GM10266 (cell line): ENCODE results near the gene ST14.

Experiments used
- DNase-seq: peaks from one replicate; pipeline ENCODE4 v3.0.0; 2012; ENCODE audit errors: extremely low spot score
- CTCF ChIP-seq: IDR thresholded peaks from 2 replicates; pipeline ENCODE4 v1.5.1; 2012; ENCODE audit warnings: mild to moderate bottlenecking, low read depth; ENCODE audit not compliant: control insufficient read depth, insufficient read depth; ENCODE audit errors: missing control alignments

Gene ST14

GRCh38 chr11:130174642-130175041 is 15.1 kb downstream of the ST14 start:
- no peak for TF ChIP-seq CTCF
- no peak for DNase-seq

DNA sequence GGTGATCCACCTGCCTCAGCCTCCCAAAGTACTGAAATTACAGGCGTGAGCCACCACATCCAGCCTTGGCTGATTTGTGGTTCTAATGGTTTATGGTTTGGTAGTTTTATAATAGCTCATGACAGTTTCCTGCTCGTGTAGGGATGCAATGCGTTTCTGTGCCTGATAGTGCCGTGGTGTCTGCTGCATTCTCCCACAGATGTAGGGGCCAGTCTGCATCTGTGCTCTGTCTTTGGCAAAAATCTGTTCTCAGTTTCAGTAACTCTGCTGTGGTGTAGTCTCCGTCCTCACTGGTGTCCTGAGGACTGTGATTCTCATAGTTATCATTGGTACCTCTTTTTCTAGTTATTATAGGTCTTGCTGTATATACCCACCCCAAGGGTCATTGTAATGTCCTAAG is 16.3 kb downstream of the ST14 start:
- no peak for DNase-seq
- no peak for TF ChIP-seq CTCF

DNA sequence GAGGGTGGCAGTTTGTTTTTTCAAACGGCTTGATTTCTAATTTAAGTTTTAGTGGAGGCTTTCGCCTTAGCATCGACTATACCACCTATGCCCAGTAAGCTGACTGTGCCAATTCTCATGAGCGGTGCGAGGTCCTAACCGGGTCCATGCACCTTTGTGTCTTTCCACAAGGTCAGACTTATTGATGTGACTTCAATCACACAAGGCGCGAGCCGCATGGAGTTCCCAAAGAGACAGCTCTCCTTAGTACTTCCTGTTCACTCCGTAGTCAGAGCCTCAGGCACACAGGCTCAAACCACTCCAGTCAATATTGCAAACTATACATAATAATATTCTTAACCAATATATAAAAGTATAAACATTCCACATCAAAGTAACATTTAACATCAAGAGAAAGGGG is 18.2 kb downstream of the ST14 start:
- DNase-seq, result no peak
- TF ChIP-seq CTCF, result no peak

DNA sequence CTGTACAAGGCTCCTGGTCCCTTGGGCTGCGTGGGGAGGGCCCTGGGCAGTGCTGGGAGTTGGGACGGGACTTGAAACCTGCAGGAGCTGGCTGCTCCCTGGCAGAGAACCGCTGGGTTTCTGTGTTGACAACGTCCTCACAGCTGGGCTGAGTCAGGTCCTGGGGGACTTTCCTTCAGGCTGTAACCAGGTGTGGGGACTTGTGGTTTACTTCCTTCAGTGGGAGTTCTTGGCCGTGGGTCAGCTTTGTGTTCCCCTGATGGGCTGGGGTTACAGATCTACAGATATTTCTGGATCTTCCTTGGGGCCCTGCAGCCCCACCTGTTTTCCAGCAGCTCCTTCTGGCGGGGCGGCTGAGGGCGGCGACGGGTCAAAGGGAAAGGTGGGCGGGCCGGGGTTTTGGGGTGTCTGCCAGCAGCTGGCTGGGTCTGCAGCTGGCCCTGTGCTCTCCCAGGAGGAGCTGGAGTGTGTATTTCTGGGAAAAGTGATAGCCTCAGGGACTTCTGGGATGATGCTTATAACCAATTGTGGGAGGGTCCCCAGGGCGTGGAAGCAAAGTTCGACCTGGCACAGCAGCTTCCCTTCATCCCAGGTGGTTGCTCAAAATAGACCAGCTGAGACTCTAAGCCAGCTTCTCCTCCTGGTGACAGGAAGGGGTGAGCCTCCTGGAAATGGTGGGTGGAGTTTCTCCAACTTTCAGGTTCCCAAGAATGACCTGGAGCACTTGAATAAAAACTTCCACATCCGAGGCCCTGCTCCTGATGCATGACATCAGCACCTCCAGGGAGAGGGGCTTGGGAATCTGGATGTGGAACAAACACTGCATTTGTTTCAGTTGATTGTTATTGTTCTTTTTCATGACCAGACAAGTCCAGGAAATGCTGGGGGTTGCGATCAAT is 19.1 kb downstream of the ST14 start:
- no peak for TF ChIP-seq CTCF
- no peak for DNase-seq

DNA sequence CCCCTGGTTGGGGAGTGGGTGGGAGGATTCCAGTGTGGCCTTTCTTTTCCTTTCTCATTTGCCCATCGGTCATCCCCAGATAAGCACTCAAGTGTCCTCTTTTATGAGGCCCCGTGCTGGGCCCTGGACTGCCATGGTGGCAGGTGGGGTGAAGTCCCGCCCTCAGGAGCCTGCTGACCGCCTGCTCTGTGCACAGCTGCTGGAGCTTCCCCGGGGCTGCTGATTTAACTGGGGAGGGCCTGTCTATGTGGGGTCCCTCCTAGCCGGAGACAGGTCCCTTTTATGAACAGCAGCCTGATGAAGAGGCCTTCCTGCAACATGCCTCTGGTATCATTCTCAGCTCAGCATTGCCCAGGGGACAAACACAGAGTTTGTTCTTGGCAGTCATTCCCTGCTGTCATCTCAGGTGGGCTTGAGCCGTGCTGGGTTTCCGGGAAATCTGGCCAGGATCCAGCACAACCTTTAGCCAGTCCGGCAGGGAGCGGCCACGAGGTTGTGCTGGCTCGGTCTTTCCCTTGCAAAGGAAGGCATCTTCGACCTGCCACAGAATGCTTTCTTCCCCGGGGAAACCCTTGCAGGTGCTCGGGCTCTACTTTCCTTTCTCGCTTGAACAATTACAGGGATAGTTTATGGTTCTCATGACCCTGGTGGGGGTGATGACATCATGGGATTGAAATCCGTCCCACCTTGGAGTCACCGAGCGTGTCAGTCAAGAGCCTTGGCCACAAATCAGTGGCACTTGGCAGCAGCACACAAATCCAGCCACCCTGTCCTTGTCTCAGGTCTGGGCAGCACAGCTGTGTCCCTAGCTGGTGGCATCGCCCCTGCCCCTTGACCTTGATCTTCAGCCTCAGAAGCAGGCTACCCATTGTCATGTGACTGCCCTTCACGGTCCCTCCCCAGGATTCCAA is 20.1 kb downstream of the ST14 start:
- no peak for TF ChIP-seq CTCF
- no peak for DNase-seq

- no peak for TF ChIP-seq CTCF
- DNase-seq, result no peak
Measured at GRCh38 chr11:130180491-130180890, 20.9 kb downstream of the ST14 start.

DNA sequence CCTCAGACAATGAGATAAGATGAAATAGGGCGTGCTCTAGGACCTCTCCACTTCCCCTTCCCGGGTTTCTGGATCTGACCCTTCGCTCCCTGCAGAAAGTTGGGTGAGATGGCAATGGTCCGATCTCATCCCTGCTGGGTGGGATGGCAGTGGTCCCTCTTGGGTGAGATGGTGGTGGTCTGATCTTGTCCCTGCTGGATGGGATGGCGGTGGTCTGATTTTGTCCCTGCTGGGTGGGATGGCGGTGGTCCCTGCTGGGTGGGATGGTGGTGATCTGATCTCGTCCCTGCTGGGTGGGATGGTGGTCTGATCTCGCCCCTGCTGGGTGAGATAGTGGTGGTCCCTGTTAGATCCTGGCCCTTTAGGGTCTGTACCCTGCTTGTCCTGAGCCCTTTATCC is 21.3 kb downstream of the ST14 start:
- TF ChIP-seq CTCF, result no peak
- no peak for DNase-seq
